SK-N-MC (cell line): Measurements from ENCODE around the gene PDCD1.
A peak's percentile ranks its signal among the peaks of the same experiment; 100 is the strongest.

Experiments
- DNase-seq: peaks from one replicate; pipeline ENCODE4 v3.0.0-alpha.2; 2011; ENCODE audit warnings: low read depth, low spot score
- H3K27ac ChIP-seq: fragments of 200-600 bp; sonication (generic); 2 replicates; pipeline ENCODE4 v1.5.1; 2016; ENCODE audit warnings: mixed run types
- H3K36me3 ChIP-seq: fragments of 200-600 bp; sonication (generic); 2 replicates; pipeline ENCODE4 v1.6.1; 2017; ENCODE audit warnings: antibody characterized with exemption, low read length, mixed read lengths; ENCODE audit not compliant: insufficient read depth
- H3K4me3 ChIP-seq: fragments of 200-600 bp; sonication (generic); 2 replicates; pipeline ENCODE4 v1.5.1; 2016
- H3K9ac ChIP-seq: fragments of 200-600 bp; sonication (generic); 2 replicates; pipeline ENCODE4 v1.8.0; 2017; ENCODE audit warnings: mixed run types, mixed read lengths; ENCODE audit not compliant: insufficient read length
- H3K9me3 ChIP-seq: fragments of 200-600 bp; sonication (generic); 2 replicates; pipeline ENCODE4 v1.6.1; 2017; ENCODE audit warnings: low read depth, mild to moderate bottlenecking, antibody characterized with exemption, low read length, moderate library complexity, mixed read lengths
- EZH2 ChIP-seq: fragments of 200-600 bp; sonication (generic); IDR thresholded peaks from one replicate; pipeline ENCODE4 v1.6.1; 2017; ENCODE audit warnings: antibody characterized with exemption
- FOXP2 ChIP-seq: optimal IDR thresholded peaks from 2 replicates; pipeline ENCODE3; 2011; ENCODE audit warnings: mild to moderate bottlenecking, moderate library complexity; ENCODE audit not compliant: insufficient read depth; ENCODE audit errors: extremely low read length, control extremely low read depth
- POLR2AphosphoS5 ChIP-seq: IDR thresholded peaks from 2 replicates; pipeline ENCODE4 v1.6.1; 2012; ENCODE audit warnings: mild to moderate bottlenecking, low read depth, low read length, borderline replicate concordance

PDCD1 gene

GRCh38 chr2:241897231-241897916 is 38.7 kb upstream of the PDCD1 start:
- TF ChIP-seq EZH2 (no peak), POLR2AphosphoS5 (no peak), FOXP2 (no peak)
- Histone ChIP-seq H3K9ac (no peak overlapping the region), H3K9me3 (no peaks in the 10 kb centered on the region), H3K27ac (0 out of 2 replicates have a peak overlapping the region, but pooled peaks have one; percentile 35), H3K36me3 (no peaks in the 10 kb centered on the region), H3K4me3 (no peak overlapping the region)
- DNase-seq: no peak

- no peak overlapping the region for H3K4me3 ChIP-seq
- no peak overlapping the region for H3K9ac ChIP-seq
- H3K27ac ChIP-seq: 0 out of 2 replicates have a peak overlapping the region, but pooled peaks have one; percentile 35
- TF ChIP-seq EZH2 (no peak), FOXP2 (no peak), POLR2AphosphoS5 (no peak)
- no peaks in the 10 kb centered on the region for H3K36me3 ChIP-seq
- no peak for DNase-seq
- H3K9me3 ChIP-seq: no peaks in the 10 kb centered on the region
These were observed 38.1 kb upstream of the PDCD1 start for GRCh38 chr2:241896746-241897201.

GRCh38 chr2:241895712-241896641 is 37.3 kb upstream of the PDCD1 start:
- TF ChIP-seq EZH2 (no peak), FOXP2 (no peak), POLR2AphosphoS5 (no peak)
- H3K9ac ChIP-seq: no peak overlapping the region
- no peak overlapping the region for H3K4me3 ChIP-seq
- no peak for DNase-seq
- H3K36me3 ChIP-seq: no peaks in the 10 kb centered on the region
- no peaks in the 10 kb centered on the region for H3K9me3 ChIP-seq
- no peak overlapping the region for H3K27ac ChIP-seq

GRCh38 chr2:241895427-241895711 is 36.7 kb upstream of the PDCD1 start:
- Histone ChIP-seq H3K36me3 (no peaks in the 10 kb centered on the region), H3K4me3 (no peak overlapping the region), H3K9me3 (no peaks in the 10 kb centered on the region), H3K27ac (no peak overlapping the region), H3K9ac (no peak overlapping the region)
- TF ChIP-seq FOXP2 (no peak), EZH2 (no peak), POLR2AphosphoS5 (no peak)
- no peak for DNase-seq

- H3K27ac ChIP-seq: no peak overlapping the region
- H3K9ac ChIP-seq: no peak overlapping the region
- TF ChIP-seq POLR2AphosphoS5 (no peak), EZH2 (no peak), FOXP2 (no peak)
- H3K36me3 ChIP-seq: 0 out of 2 replicates have a peak, but pooled peaks cover under 1% of the 10 kb centered on the region
- H3K9me3 ChIP-seq: no peaks in the 10 kb centered on the region
- DNase-seq: no peak
- no peak overlapping the region for H3K4me3 ChIP-seq
These were observed 36.2 kb upstream of the PDCD1 start for GRCh38 chr2:241894681-241895426.

- no peak overlapping the region for H3K9ac ChIP-seq
- TF ChIP-seq FOXP2 (no peak), POLR2AphosphoS5 (no peak), EZH2 (no peak)
- H3K27ac ChIP-seq: no peak overlapping the region
- H3K4me3 ChIP-seq: no peak overlapping the region
- no peak for DNase-seq
- no peaks in the 10 kb centered on the region for H3K9me3 ChIP-seq
- peaks cover 7% of the 10 kb centered on the region; the same call in 1 of the 2 replicates for H3K36me3 ChIP-seq
These were observed 35.5 kb upstream of the PDCD1 start for GRCh38 chr2:241894056-241894641.

- TF ChIP-seq FOXP2 (no peak), EZH2 (no peak), POLR2AphosphoS5 (no peak)
- Histone ChIP-seq H3K4me3 (no peak overlapping the region), H3K9ac (no peak overlapping the region), H3K27ac (no peak overlapping the region), H3K9me3 (no peaks in the 10 kb centered on the region), H3K36me3 (peaks cover 13% of the 10 kb centered on the region; the same call in 1 of the 2 replicates)
- DNase-seq: no peak
These were observed 34.6 kb upstream of the PDCD1 start for GRCh38 chr2:241893265-241893664.
